Measurements from ENCODE around the gene MIR17HG.
"Not testable (repeated sequence)": the region's sequence is repeated elsewhere in the genome, so short reads cannot be mapped to it uniquely, and the experiment has no call there.

Gene MIR17HG

DNA sequence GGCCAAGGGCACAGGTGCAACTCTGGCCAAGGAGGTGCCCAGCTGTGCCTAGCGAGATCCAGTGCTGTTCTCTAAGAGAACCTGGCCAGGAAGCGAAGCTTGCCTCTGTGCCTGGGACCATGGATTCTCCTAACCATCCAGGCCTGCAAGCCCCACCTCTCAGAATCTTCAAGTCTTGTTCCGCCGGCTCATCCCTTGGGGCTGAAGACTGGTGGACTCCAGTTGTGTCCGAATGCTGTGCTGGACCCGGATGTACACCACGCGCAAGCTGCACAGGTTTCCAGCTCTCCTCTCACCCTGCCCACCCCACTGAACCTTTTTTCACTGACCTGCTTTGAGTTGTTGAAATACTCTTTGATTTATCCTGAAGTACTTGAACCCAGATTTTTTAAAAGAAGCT, 27.5 kb upstream of the MIR17HG start:
- H3K4me3 ChIP-seq (ENCODE audit: low read depth, low read length), result no peak overlapping the region
- no peak for DNase-seq (ENCODE audit: low read depth)
- no peak for TF ChIP-seq CTCF (conservative IDR thresholded peaks at IDR 0.05; ENCODE audit: low read depth, low read length)

- DNase-seq (ENCODE audit: low read depth); H3K4me3 ChIP-seq (ENCODE audit: low read depth, low read length): not testable (repeated sequence)
Measured at GRCh38 chr13:91320990-91321389, 26.5 kb upstream of the MIR17HG start.

DNA sequence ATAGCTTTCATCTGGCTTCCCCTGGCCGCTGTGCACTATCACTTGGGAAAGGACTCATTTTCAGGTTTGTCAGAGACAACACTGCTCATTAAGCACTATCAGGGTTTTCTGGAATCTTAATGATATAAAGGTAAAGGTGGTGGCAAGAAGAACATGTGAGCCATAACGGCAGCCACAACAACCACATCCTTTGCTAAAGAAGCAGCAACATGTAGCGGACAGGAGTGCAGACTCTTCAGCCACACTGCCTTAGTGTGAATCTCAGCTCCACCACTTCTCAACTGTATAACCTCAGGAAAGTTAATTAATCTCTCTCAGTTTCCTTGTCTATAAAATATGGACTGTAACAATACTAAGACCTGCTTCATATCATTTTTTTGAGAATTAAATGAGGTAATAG, 24.1 kb upstream of the MIR17HG start:
- no peak for TF ChIP-seq CTCF (conservative IDR thresholded peaks at IDR 0.05; ENCODE audit: low read depth, low read length)
- H3K4me3 ChIP-seq (ENCODE audit: low read depth, low read length), result no peak overlapping the region
- no peak for DNase-seq (ENCODE audit: low read depth)

- TF ChIP-seq CTCF (conservative IDR thresholded peaks at IDR 0.05; ENCODE audit: low read depth, low read length), result no peak
- H3K4me3 ChIP-seq (ENCODE audit: low read depth, low read length), result no peak overlapping the region
- no peak for DNase-seq (ENCODE audit: low read depth)
Measured at GRCh38 chr13:91326146-91326545, 21.3 kb upstream of the MIR17HG start.

DNA sequence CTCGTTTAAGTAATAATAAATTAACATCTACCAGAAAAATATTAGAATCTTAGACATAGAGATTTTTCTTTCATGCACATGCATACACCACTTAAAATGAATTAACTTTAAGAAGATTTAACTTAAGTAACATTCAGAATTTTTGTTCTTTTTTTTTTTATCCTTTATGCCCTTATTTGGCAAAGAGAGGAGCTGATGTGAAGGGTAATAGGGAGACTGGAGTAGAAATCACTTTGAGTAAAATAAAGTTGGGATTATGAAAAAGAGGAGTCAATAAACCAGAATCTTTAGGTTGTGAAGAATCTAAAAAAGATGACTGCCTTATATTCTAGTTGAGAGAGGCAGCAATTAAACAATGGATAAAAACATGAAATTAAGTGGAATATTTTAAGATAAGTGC, 18.8 kb upstream of the MIR17HG start:
- TF ChIP-seq CTCF (conservative IDR thresholded peaks at IDR 0.05; ENCODE audit: low read depth, low read length), result no peak
- H3K4me3 ChIP-seq (ENCODE audit: low read depth, low read length), result no peak overlapping the region
- no peak for DNase-seq (ENCODE audit: low read depth)

- no peak for DNase-seq (ENCODE audit: low read depth)
- no peak for TF ChIP-seq CTCF (conservative IDR thresholded peaks at IDR 0.05; ENCODE audit: low read depth, low read length)
- no peak overlapping the region for H3K4me3 ChIP-seq (ENCODE audit: low read depth, low read length)
Measured at GRCh38 chr13:91329733-91330132, 17.8 kb upstream of the MIR17HG start.

DNA sequence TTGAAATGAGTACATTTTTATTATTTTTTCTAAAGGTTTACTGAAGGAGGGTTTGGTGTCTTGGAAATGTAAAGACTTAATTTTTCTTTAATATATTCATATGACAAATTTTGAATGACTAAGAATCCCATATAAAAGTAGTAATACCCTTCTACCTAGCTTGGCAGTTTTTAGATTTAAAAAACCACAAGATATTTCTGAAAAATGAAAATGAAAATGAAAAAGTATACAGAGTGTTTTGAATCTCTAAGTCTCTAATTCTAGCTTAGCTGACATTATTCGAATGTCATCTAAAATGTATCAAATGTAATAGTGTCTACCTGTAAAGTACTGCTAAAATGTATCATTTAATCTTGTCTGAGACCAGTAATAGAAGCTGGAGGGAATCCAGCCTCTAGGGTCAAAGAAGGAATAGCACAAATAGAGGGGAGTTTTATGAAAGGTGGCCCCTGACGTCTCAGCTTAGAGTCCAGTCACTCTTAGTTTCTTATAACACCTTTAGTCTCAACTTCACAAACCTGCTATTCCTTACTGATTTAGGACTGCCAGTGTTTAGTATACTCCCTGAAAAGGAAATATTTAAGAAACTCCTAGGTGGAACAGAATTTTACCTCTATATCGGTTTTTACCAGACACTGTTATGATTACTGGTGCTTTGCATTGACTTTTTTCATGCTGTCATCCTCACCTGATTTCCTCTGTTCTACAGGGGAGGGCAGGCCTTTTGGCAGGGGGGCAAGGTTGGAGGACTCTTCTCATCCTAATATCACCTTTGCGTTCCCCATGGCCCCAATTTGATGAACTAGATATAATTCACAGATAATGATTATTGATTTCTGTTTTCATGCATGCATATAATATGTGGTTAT, 16.2 kb upstream of the MIR17HG start:
- DNase-seq (ENCODE audit: low read depth), result no peak
- no peak for TF ChIP-seq CTCF (conservative IDR thresholded peaks at IDR 0.05; ENCODE audit: low read depth, low read length)
- no peak overlapping the region for H3K4me3 ChIP-seq (ENCODE audit: low read depth, low read length)

Measured in choroid plexus epithelial cell (primary cell).